ENCODE measurements around the gene MAML2.

Gene MAML2

GRCh38 chr11:96061069-96061468 lies 281.9 kb downstream of the MAML2 start:
- Histone ChIP-seq H3K27me3 (ENCODE audit: insufficient read depth, poor library complexity, severe bottlenecking) (no peaks in the 10 kb centered on the region), H3K4me1 (ENCODE audit: insufficient read depth, poor library complexity, severe bottlenecking) (peaks cover 18% of the 10 kb centered on the region), H3K36me3 (ENCODE audit: low read depth) (no peaks in the 10 kb centered on the region), H3K4me3 (ENCODE audit: severe bottlenecking) (no peak overlapping the region), H3K9me3 (ENCODE audit: severe bottlenecking) (no peaks in the 10 kb centered on the region), H3K27ac (ENCODE audit: poor library complexity, severe bottlenecking) (peak overlapping the region; percentile 44)
- DNase-seq (ENCODE audit: low spot score) = no peak
- TF ChIP-seq, protein P1, sequence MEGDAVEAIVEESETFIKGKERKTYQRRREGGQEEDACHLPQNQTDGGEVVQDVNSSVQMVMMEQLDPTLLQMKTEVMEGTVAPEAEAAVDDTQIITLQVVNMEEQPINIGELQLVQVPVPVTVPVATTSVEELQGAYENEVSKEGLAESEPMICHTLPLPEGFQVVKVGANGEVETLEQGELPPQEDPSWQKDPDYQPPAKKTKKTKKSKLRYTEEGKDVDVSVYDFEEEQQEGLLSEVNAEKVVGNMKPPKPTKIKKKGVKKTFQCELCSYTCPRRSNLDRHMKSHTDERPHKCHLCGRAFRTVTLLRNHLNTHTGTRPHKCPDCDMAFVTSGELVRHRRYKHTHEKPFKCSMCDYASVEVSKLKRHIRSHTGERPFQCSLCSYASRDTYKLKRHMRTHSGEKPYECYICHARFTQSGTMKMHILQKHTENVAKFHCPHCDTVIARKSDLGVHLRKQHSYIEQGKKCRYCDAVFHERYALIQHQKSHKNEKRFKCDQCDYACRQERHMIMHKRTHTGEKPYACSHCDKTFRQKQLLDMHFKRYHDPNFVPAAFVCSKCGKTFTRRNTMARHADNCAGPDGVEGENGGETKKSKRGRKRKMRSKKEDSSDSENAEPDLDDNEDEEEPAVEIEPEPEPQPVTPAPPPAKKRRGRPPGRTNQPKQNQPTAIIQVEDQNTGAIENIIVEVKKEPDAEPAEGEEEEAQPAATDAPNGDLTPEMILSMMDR (IDR thresholded peaks at IDR 0.05; ENCODE audit: poor library complexity, severe bottlenecking) = no peak
- no peak for ATAC-seq (ENCODE audit: low read depth)

GRCh38 chr11:96057502-96057901 lies 285.5 kb downstream of the MAML2 start:
- TF ChIP-seq, protein P1 (IDR thresholded peaks at IDR 0.05; ENCODE audit: poor library complexity, severe bottlenecking) = no peak

DNA sequence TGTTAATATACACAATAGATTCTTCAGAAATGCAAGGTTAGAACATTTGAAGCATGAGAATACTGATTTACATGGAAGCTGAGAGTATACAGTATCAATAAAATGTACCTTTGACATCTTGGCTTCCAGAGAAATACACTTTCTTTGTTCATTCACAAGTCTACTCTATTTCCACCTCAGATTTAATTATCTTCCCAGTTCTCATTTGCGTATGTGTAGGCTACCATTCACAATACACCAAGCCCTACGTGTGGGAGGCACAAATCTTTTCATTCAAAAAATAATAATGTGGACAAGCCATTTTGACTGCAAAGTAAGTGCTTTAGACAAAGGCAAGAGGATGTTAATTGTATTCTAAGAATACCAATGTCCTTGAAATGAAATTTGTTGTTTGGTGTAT lies 286.4 kb downstream of the MAML2 start:
- DNase-seq (ENCODE audit: low spot score) (no peak), ATAC-seq (ENCODE audit: low read depth) (no peak)
- H3K27me3 ChIP-seq (ENCODE audit: insufficient read depth, poor library complexity, severe bottlenecking) = no peaks in the 10 kb centered on the region
- H3K4me3 ChIP-seq (ENCODE audit: severe bottlenecking) = no peak overlapping the region
- H3K9me3 ChIP-seq (ENCODE audit: severe bottlenecking) = no peaks in the 10 kb centered on the region
- TF ChIP-seq, protein P1 (IDR thresholded peaks at IDR 0.05; ENCODE audit: poor library complexity, severe bottlenecking) = no peak
- no peaks in the 10 kb centered on the region for H3K36me3 ChIP-seq (ENCODE audit: low read depth)
- peaks cover 13% of the 10 kb centered on the region for H3K4me1 ChIP-seq (ENCODE audit: insufficient read depth, poor library complexity, severe bottlenecking)
- no peak overlapping the region for H3K27ac ChIP-seq (ENCODE audit: poor library complexity, severe bottlenecking)

More at GRCh38 chr11:96057502-96057901, 285.5 kb downstream of the MAML2 start:
- Histone ChIP-seq H3K27me3 (ENCODE audit: insufficient read depth, poor library complexity, severe bottlenecking) (no peaks in the 10 kb centered on the region), H3K36me3 (ENCODE audit: low read depth) (no peaks in the 10 kb centered on the region), H3K4me3 (ENCODE audit: severe bottlenecking) (no peak overlapping the region), H3K4me1 (ENCODE audit: insufficient read depth, poor library complexity, severe bottlenecking) (peaks cover 22% of the 10 kb centered on the region), H3K27ac (ENCODE audit: poor library complexity, severe bottlenecking) (no peak overlapping the region), H3K9me3 (ENCODE audit: severe bottlenecking) (no peaks in the 10 kb centered on the region)
- ATAC-seq (ENCODE audit: low read depth) (no peak), DNase-seq (ENCODE audit: low spot score) (no peak)

DNA sequence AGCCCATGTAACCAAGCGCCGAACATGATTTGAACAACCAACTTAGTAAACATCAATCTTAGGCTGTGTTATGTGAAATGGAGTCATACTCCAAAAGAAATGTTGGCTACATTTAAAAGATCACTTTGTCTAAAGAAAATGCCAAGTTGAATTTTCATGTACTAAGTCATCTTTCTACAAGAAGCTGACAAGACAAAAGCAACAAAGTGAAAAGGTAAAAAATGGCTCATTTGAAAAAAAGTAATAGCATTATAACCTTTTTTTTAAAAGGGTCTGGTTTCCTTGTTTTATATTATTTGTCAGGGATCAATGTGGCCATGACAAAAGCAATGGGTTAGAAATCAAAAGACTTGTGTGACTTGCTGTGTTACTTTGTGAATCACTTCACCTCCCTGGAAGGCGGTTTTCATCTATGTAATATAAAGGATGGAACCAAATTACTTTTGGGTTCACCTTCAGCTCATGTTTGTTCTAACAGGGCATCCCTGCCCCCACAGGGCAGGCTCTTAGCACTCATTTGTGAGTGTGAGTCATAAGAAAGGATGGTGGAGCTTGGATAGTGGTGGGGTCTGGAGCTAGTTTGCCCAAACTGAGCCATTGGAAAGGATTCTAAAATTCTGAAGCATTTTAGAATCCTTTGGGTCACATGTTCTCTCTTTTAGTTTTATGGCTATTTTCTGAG lies 287.1 kb downstream of the MAML2 start:
- TF ChIP-seq, protein P1 (IDR thresholded peaks at IDR 0.05; ENCODE audit: poor library complexity, severe bottlenecking) = no peak
- ATAC-seq (ENCODE audit: low read depth) = peak; percentile 73
- no peaks in the 10 kb centered on the region for H3K9me3 ChIP-seq (ENCODE audit: severe bottlenecking)
- peaks cover 13% of the 10 kb centered on the region for H3K4me1 ChIP-seq (ENCODE audit: insufficient read depth, poor library complexity, severe bottlenecking)
- H3K4me3 ChIP-seq (ENCODE audit: severe bottlenecking) = no peak overlapping the region
- peak overlapping the region; percentile 5 for H3K27ac ChIP-seq (ENCODE audit: poor library complexity, severe bottlenecking)
- H3K36me3 ChIP-seq (ENCODE audit: low read depth) = no peaks in the 10 kb centered on the region
- no peak for DNase-seq (ENCODE audit: low spot score)
- H3K27me3 ChIP-seq (ENCODE audit: insufficient read depth, poor library complexity, severe bottlenecking) = no peaks in the 10 kb centered on the region

Data from RWPE2 (cell line).